ENCODE measurements around the gene RAB27A. TPM values are rescaled to one million over a fixed set of nuclear protein-coding genes. Genes with fewer than 3 reads are reported as not detected.

RAB27A gene
- total and polyA plus RNA-seq, 2 experiments from 2014 or later: 7.7 to 11.9 TPM

GRCh38 chr15:55230051-55230670, 59.5 kb downstream of the RAB27A start:
- DNase-seq (ENCODE audit: low read depth in 1 of 2, low spot score in 1 of 2): peak in 1 of 2 donors; percentile 40
- Histone ChIP-seq H3K27ac (no peak overlapping the region), H3K4me3 (no peak overlapping the region), H3K27me3 (no peaks in the 10 kb centered on the region), H3K36me3 (no peaks in the 10 kb centered on the region), H3K9me3 (ENCODE audit: low read depth) (no peaks in the 10 kb centered on the region), H3K4me1 (ENCODE audit: low read depth) (peaks cover 31% of the 10 kb centered on the region)
- TF ChIP-seq CTCF (IDR thresholded peaks at IDR 0.05; ENCODE audit: low read depth, low read length): no peak

GRCh38 chr15:55226127-55226526, 63.5 kb downstream of the RAB27A start:
- no peak for TF ChIP-seq CTCF (IDR thresholded peaks at IDR 0.05; ENCODE audit: low read depth, low read length)
- peak in 1 of 2 donors; percentile 64 for DNase-seq (ENCODE audit: low read depth in 1 of 2, low spot score in 1 of 2)
- no peaks in the 10 kb centered on the region for H3K36me3 ChIP-seq
- no peaks in the 10 kb centered on the region for H3K27me3 ChIP-seq
- peak overlapping the region; percentile 67 for H3K27ac ChIP-seq
- no peaks in the 10 kb centered on the region for H3K9me3 ChIP-seq (ENCODE audit: low read depth)
- peaks cover 28% of the 10 kb centered on the region for H3K4me1 ChIP-seq (ENCODE audit: low read depth)
- H3K4me3 ChIP-seq: no peak overlapping the region

- DNase-seq (ENCODE audit: low read depth in 1 of 2, low spot score in 1 of 2): peak in 1 of 2 donors; percentile 17
- Histone ChIP-seq H3K4me3 (no peak overlapping the region), H3K9me3 (ENCODE audit: low read depth) (no peaks in the 10 kb centered on the region), H3K27ac (peak overlapping the region; percentile 67), H3K36me3 (no peaks in the 10 kb centered on the region), H3K4me1 (ENCODE audit: low read depth) (peaks cover 31% of the 10 kb centered on the region), H3K27me3 (no peaks in the 10 kb centered on the region)
- no peak for TF ChIP-seq CTCF (IDR thresholded peaks at IDR 0.05; ENCODE audit: low read depth, low read length)
These were observed 64.7 kb downstream of the RAB27A start for GRCh38 chr15:55224892-55225291.

GRCh38 chr15:55222588-55222987, 67.0 kb downstream of the RAB27A start:
- H3K4me1 ChIP-seq (ENCODE audit: low read depth): peaks cover 30% of the 10 kb centered on the region
- H3K27me3 ChIP-seq: no peaks in the 10 kb centered on the region
- DNase-seq (ENCODE audit: low read depth in 1 of 2, low spot score in 1 of 2): no peak
- no peak for TF ChIP-seq CTCF (IDR thresholded peaks at IDR 0.05; ENCODE audit: low read depth, low read length)
- no peaks in the 10 kb centered on the region for H3K9me3 ChIP-seq (ENCODE audit: low read depth)
- H3K4me3 ChIP-seq: no peak overlapping the region
- no peak overlapping the region for H3K27ac ChIP-seq
- no peaks in the 10 kb centered on the region for H3K36me3 ChIP-seq

GRCh38 chr15:55221090-55222011, 68.3 kb downstream of the RAB27A start:
- H3K4me3 ChIP-seq: no peak overlapping the region
- H3K9me3 ChIP-seq (ENCODE audit: low read depth): no peaks in the 10 kb centered on the region
- no peak for TF ChIP-seq CTCF (IDR thresholded peaks at IDR 0.05; ENCODE audit: low read depth, low read length)
- H3K36me3 ChIP-seq: no peaks in the 10 kb centered on the region
- H3K4me1 ChIP-seq (ENCODE audit: low read depth): peaks cover 18% of the 10 kb centered on the region
- no peak overlapping the region for H3K27ac ChIP-seq
- DNase-seq (ENCODE audit: low read depth in 1 of 2, low spot score in 1 of 2): peak; percentile 18 to 98
- H3K27me3 ChIP-seq: no peaks in the 10 kb centered on the region
